GM15510 (cell line): ENCODE measurements around the gene ARHGEF25.

ENCODE experiments used
- POLR2A ChIP-seq: IDR thresholded peaks from 3 replicates; pipeline ENCODE4 v1.6.1; 2011; ENCODE audit warnings: borderline replicate concordance; ENCODE audit not compliant: insufficient read length; ENCODE audit errors: extremely low read depth

ARHGEF25 gene

GRCh38 chr12:57623385-57623784 lies 12.2 kb downstream of the ARHGEF25 start:
- no peak for TF ChIP-seq POLR2A

DNA sequence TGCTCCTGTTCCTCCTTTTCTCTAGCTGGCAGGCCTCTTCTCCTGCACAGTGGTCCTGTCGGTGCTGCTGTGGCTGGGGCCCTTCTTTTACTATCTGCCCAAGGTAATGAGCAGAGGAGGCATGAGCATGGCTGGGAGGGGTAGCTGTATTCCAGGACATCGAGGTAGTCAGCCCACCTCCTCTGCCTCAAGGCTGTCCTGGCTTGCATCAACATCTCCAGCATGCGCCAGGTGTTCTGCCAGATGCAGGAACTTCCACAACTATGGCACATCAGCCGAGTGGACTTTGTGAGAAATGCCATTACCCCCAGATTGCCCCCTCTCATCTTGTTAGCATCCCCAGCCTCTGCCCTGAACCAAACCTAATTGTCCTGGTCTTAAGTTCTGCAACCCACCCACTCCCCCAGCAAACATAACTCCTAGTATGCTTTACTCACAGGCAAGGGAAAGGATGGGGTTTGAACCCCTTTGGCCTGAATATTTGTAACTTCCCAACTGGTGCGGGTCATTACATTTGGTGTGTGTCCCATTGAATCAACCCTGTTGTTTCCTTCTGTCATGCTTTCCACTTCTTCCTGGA lies 12.7 kb downstream of the ARHGEF25 start:
- no peak for TF ChIP-seq POLR2A

DNA sequence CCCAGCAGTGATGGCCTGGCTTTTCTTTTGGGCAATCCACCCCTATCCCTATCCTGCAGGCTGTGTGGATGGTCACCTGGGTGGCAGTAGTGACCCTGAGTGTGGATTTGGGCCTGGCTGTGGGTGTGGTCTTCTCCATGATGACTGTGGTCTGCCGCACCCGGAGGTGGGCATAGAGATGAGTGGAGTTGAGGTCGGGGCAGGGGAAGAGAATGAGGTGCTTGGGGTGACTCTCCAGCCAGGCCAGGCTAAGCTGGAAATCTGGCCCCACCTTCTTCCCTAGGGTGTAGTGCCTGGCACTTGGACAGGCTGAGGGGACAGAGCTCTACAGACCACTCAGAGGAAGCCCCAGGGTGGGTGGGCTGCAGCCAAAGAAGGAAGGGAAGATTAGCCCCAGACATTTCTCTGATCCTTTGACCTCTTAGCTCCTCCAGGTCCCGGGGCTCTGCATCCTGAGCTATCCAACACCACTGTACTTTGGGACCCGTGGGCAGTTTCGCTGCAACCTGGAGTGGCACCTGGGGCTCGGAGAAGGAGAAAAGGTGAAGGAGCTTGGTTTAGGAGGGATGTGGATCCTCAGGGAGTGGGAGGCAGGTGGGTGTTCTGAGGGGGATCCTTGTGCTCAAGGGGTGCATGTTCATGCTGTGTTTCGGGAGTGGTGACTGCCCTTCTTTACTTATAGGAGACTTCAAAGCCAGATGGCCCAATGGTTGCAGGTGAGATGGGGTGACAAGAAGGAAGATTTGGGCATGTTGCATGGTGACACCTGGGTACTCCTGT lies 13.4 kb downstream of the ARHGEF25 start:
- TF ChIP-seq POLR2A: no peak

DNA sequence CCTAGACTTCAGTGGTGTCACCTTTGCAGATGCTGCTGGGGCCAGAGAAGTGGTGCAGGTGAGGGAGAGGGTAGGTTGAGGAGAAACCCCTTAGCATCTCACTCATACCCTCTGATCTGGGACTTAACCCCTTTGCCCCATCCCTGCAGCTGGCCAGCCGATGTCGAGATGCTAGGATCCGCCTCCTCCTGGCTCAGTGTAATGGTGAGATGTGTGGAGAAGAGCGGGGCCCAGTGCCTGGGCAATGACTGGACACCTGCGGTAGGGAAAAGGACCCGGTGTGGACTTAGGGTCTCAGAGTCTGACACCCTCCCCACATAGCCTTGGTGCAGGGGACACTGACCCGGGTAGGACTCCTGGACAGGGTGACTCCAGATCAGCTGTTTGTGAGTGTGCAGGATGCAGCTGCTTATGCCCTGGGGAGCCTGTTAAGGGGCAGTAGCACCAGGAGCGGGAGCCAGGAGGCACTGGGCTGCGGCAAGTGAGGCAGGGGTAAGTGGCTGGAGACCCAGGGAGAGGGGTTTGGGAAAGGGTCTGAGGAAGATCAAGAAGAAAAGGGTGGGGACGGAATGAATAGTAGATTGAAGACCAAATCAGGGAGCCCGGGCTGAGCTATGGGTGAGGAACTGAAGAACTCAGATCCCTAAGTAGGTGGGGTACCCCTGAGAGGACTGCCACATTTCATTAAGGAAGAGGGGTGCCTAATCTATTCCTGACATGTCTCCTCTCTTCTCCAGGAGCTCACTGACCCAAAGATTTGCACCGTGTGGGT lies 14.2 kb downstream of the ARHGEF25 start:
- no peak for TF ChIP-seq POLR2A

- no peak for TF ChIP-seq POLR2A
These were observed 15.1 kb downstream of the ARHGEF25 start for GRCh38 chr12:57626111-57626920.

DNA sequence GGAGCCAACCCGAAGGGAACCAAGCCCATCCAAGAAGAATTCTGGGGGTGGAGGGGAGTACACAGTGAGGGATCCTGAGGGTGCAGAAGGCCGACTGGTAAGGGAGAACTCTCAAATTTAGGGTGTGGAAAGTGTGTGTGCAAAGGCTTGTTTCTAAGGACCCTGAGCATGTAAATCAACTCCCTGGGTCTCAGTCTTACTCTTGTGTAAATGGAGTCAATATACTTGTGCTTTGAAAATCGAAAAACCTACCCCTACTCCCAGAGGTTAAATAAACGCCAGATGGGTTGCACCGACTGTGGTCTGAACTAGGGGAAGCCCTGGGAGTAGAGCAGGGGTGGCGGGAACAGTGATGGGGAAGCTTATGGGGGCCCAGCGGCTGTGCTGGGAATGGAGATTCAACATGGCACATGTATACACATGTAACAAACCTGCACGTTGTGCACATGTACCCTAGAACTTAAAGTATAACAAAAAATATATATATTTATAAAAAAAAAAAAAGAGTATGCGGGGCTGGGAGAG lies 15.7 kb downstream of the ARHGEF25 start:
- TF ChIP-seq POLR2A: no peak

DNA sequence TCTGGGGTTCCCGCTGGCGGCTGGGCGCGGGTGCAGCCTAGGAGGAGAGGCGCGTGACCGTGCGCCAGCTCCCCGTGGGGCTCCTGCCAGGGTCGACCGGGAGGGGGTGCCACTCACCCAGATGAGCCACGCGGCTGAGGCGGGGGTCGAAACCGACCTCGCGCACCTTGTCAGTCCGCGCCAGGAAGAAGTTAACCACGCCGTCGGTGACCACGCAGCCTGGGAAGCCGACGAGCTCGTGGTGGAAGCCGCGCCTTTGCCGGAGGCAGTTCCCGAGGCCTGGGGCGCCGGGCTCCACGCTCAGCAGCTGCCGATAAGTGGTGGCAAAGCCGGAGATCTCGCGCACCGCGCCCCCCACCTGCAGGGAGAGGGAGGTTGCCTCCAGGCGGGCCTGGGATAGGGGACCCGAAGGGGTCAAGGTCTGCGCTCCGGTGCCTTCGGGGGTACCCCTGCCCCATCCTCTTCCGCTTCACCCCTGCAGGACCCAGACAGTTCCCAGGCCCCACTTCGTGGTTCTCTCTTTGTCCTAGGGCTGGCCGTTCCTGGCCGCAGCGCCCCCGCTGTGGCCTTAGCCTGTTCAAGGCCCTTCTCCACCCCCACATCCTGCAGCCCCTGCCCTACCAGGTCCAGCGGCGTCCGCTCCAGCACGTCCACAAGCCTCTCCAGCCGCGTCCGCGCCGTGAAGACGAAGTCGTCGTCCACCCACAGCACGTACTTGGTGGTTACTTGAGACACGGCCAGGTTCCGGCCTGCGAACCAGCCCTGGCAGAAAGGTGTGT lies 16.5 kb downstream of the ARHGEF25 start:
- no peak for TF ChIP-seq POLR2A

- TF ChIP-seq POLR2A: no peak
These were observed 17.3 kb downstream of the ARHGEF25 start for GRCh38 chr12:57628280-57629191.

DNA sequence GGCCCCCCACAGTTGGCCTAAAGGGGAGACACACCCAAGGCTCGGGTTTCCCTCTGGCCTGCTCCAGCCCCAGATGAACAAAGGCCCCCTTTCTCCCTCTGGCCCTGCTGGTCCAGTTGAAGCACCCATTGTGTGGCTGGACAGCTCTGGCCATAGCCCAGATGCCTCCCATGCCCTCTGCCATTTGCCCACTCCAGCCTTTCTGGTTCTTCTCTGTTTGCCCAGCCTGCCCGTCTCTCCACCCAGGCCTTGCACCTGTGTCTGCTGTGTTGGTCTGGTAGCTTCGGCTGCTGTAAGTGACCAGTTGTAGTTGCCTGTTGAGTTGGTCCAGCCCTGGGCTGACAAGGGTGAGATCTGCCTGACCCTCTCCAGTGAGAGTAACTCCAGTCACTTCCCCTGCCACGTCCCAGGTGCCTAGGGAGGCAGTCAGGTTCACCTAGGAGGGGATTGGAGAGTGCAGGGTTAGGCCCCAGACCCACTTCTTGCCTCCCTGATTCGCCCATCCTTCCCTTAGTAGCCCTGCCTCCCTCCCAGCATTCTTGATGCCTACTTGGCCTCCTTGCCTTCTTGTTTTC lies 18.7 kb downstream of the ARHGEF25 start:
- TF ChIP-seq POLR2A: no peak

DNA sequence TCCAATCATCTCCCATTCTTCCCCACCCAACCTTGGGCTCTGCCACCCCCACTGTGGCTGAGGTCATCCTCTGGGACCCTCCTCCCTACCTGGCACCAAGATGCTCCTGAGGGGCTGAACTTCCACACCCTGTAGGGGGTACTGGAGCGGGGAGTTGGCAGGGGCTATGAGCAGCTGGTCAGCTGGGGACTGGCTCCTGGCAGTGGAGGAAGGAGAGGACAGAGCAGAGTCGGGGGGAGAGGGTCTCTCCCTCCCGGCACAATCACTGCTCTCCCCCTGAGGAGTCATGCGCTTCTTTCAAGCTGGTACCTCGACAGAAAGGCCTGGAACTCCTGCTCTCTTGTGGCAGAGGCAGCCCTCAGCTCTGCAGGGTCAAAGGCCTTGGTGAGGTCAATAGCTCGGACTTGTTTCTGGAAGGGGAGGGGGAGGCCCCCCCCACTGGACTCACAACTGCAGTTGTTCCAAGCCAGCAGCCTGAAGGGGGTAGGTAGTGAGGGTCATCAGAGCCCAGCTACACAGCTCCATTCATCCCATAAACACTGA lies 19.7 kb downstream of the ARHGEF25 start:
- TF ChIP-seq POLR2A: no peak

- no peak for TF ChIP-seq POLR2A
These were observed 20.4 kb downstream of the ARHGEF25 start for GRCh38 chr12:57631566-57632072.
